CD4-positive, alpha-beta T cell treated with Interleukin-4 for 4 hours (primary cell): ENCODE data around the gene MRPL28.
"Not testable (repeated sequence)": the region's sequence is repeated elsewhere in the genome, so short reads cannot be mapped to it uniquely, and the experiment has no call there.

Experiments used
- DNase-seq: peaks from one replicate; pipeline ENCODE4 v3.0.0-alpha.2; 2020

The MRPL28 gene

DNA sequence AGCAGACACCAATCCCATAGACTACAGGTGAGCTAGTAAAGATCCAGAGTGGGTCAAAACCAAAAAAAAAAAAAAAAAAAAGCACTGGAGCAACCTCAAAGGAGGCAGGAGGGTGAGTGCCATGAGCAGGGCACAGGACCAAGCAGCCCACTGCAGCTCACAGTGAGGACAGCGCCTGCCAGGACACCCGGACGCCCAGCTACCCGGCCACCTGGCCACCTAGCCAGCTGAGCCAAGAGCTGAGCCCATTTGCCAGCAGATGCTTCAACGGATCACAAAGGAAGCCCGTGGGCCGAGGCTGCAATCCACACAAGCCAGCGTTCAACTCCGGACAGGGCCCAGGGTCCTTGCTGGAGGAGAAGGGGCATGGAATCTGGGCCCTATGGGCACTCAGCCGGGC is 32.9 kb downstream of the MRPL28 start:
- no peak for DNase-seq

DNA sequence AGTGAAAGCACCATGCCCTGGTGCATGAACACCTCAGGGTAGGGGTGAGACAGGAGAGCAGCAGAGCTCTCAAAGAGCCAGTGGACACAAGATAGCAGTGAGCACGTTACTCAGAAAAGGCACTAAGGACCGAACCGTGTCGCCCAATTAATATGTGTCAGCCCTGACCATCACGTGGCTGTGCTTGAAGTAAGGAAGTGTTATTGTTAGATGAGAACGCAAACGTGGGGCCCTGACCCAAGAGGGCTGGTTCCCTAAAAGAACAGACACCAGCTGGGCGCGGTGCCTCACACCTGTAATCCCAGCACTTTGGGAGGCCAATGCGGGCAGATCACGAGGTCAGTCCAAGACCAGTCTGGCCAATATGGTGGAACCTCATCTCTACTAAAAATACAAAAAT is 34.1 kb downstream of the MRPL28 start:
- no peak for DNase-seq

DNA sequence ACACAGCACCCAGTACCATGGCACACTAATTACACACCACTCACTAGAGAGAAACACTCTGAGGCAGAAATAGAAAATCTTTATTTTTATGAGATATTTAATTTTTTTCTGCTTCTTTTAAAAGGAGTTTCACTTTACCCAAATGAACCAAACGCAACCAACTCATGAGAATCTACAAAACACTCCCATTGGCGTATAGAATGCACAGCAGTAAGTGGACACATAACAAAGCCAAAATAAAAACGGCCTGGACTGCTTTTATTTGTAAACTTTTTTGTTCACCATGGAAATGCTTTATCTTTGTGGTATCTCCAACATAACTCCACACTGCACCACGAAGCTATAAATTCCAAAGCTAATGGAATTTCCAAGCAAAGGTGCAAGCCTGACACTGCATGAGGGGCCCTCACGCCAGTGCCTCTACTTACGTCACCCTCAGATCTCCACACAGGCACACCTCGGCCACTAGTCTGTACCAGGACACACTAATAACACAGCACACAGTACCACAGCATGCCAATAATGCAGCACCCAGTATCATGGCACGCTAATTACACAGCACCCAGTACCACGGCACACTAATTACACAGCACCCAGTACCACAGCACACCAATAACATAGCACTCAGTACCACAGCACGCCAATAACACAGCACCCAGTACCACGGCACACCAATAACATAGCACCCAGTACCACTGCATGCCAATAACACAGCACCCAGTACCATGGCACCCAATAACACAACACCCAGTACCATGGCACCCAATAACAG is 35.3 kb downstream of the MRPL28 start:
- DNase-seq, result not testable (repeated sequence)

DNA sequence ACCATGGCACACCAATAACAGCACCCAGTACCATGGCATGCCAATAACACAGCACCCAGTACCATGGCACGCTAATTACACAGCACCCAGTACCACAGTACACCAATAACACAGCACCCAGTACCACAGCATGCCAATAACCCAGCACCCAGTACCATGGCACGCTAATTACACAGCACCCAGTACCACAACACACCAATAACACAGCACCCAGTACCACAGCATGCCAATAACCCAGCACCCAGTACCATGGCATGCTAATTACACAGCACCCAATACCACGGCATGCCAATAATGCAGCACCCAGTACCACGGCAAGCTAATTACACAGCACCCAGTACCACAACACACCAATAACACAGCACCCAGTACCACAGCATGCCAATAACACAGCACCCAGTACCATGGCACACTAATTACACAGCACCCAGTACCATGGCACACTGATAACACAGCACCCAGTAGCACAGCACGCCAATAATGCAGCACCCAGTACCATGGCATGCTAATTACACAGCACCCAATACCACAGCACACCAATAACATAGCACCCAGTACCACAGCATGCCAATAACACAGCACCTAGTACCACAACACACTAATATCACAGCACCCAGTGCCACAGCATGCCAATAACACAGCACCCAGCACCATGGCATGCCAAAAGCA is 36.0 kb downstream of the MRPL28 start:
- DNase-seq, result not testable (repeated sequence)

DNA sequence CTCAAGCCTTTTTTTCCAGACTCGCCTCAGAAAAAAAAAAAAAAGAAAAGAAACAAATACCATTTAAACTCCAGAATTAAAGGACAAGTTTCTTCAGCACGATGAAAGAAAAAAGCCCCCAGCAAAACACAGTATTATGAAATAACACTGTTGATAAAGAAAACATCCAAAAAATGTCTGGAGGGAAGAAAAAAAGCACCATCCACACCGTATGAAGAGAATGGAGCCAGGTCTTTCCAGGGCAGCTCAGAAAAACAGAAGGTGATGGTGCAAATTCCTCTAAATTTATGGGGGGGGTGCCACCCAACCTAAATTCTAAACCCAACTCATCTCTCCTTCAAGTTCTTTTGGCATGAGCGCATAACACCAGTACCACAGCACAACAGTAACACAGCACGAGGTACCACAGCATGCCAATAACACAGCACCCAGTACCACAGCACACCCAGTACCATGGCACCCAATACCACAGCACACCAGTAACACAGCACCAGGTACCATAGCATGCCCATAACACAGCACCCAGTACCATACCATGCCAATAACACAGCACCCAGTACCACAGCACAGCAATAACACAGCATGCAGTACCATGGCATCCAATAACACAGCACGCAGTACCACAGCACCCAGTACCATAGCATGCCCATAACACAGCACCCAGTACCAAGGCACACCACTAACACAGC is 36.8 kb downstream of the MRPL28 start:
- DNase-seq, result no peak

DNA sequence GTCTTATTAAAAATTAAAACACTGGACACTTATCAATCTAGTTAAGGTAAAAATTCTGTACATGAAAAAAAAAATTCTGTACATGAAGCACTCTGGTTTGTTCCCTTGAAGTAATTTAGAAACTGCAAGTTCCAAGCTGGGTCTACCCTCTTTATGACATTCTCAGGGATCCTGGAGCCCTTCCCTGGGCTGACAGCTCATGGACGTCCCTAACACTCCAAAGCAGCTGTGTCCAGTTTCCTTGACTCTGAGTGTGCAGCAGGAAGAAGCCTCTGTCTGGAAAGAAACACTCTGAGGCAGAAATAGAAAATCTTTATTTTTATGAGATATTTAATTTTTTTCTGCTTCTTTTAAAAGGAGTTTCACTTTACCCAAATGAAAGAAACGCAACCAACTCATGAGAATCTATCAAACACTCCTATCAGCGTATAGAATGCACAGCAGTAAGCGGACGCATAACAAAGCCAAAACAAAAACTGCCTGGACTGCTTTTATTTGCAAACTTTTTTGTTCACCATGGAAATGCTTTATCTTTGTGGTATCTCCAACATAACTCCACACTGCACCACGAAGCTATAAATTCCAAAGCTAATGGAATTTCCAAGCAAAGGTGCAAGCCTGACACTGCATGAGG is 39.0 kb downstream of the MRPL28 start:
- DNase-seq, result not testable (repeated sequence)

DNA sequence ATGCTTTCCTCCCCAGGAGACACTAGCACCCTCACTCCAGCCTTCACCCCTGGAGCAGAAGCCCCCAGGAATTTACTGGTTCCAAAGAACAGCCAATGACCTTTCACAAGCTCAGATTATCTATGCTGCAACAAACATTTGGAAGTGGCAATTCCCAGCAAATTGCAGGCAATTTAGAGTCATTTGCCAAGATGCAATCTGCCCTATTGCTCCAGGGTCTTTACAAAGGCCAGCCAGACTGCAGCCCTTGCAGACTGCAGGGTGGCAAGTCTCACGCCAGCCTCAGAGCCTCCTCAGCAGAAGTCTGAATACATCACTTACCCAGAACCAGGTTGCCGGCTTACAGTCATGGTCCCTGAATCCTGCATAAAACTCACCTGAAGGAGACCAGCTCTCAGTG is 39.6 kb downstream of the MRPL28 start:
- no peak for DNase-seq

DNA sequence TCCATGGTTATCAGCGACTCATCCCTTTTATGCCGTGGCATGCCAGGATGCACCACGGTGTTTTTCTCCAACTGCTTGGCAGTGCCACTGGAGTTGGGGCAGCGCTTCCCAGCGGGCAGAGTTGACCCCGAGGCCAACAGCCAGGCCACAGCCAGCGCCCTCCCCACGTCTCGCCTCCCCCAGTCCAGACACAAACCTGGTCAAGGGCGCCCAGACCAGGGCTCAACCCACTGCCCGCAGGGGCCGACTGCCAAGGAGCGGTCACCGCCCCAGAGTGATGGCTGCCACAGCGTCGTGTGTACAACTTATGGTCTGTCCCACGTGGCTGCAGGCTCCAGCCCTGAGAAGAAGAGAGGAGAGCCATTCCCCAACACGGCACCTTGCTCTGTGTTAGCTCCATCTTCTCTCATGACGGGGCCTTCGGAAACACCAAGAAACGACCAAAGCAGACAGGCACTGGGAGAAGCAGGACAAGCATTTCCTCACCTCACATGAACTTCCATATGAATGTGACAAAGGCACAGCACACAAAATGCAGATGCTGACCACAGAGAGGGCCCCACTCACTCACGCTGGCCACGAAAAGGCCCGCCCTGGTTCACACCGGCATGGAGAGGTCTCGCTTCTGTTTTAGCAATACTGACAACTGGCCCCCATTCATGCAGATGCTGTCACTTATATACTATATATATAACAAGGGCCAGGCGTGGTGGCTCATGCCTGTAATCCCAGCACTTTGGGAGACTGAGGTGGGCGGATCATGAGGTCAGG is 44.8 kb downstream of the MRPL28 start:
- DNase-seq, result no peak

DNA sequence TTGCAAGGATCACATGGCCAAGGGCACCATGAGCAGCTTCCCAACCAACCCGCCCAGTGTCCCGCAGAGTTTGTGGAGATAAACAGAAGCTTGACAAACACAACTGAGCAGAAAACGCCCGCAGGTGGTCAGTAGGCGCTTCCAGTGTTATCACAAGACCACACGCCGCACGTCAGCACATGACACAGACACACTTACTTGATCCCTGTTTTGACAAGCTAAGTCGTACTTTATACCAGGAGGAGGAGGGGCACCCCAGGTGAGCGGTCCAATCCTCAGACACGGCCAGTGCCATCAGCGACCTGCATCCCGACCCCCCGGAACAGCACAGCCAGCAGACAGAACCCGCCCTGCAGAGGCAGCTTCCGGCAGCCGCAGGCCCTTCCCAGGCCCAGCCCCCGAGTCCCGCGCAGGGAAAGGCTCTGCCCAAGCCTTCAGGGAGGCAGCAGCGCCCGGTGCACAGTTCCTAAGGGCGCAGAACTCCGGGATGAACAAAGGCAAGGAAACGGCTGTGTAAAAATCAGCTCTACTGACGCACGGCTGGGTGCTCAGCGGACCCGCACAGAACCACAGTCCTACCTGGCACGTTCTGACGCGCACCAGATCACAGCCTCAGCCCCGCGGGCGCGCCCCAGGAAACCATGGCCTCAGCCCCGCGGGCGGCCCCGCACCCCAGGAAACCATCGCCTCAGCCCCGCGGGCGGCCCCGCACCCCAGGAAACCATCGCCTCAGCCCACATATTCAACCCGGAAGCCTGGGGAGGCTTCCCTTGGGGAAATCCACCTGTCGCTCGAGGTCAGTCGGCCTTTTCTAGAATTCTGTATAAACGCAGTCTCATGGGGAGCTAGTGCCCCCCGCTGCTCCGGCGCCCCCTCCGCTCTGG is 45.6 kb downstream of the MRPL28 start:
- DNase-seq, result peak; percentile 61

DNA sequence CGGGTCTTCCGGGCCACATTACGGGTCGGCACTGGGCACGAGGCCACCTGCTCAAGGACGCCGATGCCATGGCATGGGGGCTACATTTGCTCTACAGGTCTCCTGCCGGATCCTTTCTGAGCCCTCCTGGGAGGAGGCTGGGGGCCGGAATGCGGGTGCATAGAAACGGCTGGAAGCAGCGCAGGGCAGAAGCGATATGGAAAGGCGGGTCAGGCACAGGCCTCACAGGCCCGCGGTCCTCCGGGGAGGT is 46.2 kb downstream of the MRPL28 start:
- DNase-seq, result no peak

DNA sequence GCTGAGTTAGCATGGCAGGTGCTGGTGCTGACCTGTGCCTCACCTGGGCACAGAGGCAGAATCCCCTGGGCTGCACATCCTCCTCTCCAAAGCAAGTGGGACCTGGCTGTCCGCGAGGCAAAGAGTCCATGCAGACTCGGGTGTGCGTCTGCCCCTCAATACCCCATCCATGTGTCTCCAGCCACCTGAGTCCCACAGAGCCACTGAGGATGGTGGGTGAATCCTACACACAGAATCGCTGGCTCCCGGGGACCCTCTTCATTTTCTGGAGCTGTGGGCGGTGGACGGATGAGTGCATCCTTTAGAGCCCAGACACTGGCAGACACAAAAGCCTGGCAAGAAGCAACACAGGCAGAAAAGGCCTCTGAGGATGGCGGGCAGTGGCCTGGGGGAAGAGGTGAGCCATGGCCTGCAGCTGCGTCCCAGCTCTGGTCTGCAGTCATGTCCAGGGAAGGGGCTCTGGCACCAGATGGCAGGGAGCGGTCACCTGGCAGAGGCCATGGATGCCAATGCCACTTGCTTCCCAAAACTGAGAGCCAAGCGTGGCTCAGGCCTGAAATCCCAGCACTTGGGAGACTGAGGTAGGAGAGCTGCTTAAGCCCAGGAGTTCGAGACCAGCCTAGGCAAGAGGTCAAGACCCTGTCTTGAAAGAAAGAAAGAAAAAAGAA is 47.7 kb downstream of the MRPL28 start:
- no peak for DNase-seq

DNA sequence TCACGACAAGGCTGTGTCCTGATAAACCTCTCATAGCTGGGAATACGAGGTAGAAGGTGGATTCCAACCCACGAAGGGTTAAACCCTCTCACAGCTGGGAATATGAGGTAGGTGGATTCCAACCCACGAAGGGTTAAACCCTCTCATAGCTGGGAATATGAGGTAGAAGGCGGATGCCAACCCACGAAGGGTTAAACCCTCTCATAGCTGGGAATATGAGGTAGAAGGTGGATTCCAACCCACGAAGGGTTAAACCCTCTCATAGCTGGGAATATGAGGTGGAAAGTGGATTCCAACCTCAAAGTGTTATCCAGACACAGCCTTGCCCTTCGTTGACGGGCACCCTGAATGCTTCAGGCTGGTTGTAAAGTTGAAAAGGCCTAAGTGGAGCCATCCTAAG is 48.8 kb downstream of the MRPL28 start:
- no peak for DNase-seq

DNA sequence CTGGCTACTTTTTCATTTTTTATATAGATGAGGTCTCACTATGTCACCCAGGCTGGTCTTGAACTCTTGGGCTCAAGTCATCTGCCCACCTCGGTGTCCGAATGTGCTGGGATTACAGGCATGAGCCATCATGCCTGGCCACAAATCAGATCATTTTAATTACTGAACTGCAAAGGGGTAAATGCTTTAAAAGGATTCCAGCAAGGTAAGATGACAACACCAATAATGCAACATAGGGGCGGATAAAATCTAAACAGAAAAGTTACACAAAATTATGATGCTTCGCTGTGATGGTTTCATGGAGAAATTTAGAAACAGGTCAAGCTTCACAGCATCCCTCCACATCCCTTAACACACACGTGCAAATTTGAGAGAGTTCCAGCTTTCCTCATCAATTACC is 50.1 kb downstream of the MRPL28 start:
- DNase-seq, result no peak

DNA sequence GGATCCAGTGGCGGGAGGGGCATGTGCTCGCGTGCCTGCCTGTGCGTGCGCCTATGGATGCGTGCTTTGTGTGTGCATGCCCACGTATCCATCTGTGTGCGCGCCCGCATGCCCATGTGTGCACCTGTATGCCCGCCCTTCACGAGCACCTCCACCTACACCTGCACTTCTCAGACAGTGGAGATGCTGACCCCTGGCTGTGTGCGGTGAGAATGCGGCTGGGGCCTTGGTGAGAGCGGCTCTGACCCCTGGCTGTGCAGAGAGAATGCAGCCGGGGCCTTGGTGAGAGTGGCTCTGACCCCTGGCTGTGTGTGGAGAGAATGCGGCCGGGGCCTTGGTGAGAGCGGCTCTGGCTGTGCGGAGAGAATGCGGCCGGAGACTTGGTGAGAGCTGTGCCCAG is 51.7 kb downstream of the MRPL28 start:
- no peak for DNase-seq

DNA sequence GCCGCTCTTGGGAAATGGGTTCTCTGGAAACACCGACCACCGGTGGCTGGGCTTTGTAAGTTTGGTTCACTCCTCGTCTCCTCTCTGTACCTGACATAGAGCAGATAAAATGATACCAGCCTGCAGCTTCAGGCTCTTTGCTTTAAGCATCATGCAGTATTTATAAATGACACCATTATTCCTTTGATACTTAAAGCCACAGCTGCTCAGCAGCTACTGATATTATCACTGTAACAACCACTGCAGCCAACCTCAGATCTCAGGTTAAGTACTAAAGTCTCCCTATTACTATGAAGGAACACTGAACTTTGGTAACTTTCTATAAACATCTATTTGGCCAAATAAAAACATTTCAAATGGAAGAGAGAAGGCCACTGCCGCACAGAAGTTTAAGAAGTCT is 52.8 kb downstream of the MRPL28 start:
- DNase-seq, result no peak
